Liver (tissue), 9 donors: Measurements from ENCODE around the gene RELL1. TPM values are rescaled to one million over a fixed set of nuclear protein-coding genes. Genes with fewer than 3 reads are reported as not detected.

Source experiments
- DNase-seq: peaks from one replicate; pipeline ENCODE4 v3.0.0-alpha.2; 2017; ENCODE audit warnings: low spot score
- H3K27ac ChIP-seq, 2 donors: one replicate each; pipeline ENCODE4 v1.7.0; 2013; ENCODE audit warnings: inconsistent platforms in 2 of 2, low read length in 2 of 2, control low read depth in 1 of 2, low read depth in 1 of 2, mild to moderate bottlenecking in 1 of 2
- H3K27me3 ChIP-seq, 4 donors: one replicate each; pipeline versions ENCODE4 v1.6.1 to v1.7.0; 2013; ENCODE audit warnings: low read length in 3 of 4, inconsistent platforms in 1 of 4, mild to moderate bottlenecking in 1 of 4, moderate library complexity in 1 of 4; ENCODE audit not compliant: control insufficient read depth in 4 of 4, insufficient read depth in 4 of 4
- H3K36me3 ChIP-seq, 4 donors: one replicate each; pipeline versions ENCODE4 v1.6.1 to v1.7.0; 2013; ENCODE audit warnings: low read length in 3 of 4, mild to moderate bottlenecking in 3 of 4, low read depth in 1 of 4, moderate library complexity in 1 of 4; ENCODE audit not compliant: control insufficient read depth in 4 of 4, insufficient read depth in 3 of 4
- H3K4me1 ChIP-seq, 4 donors: one replicate each; pipeline versions ENCODE4 v1.6.1 to v1.7.0; 2013; ENCODE audit warnings: low read length in 3 of 4, mild to moderate bottlenecking in 3 of 4, moderate library complexity in 1 of 4; ENCODE audit not compliant: control insufficient read depth in 4 of 4, insufficient read depth in 4 of 4
- H3K4me3 ChIP-seq, 3 donors: one replicate each; pipeline versions ENCODE4 v1.6.1 to v1.7.0; 2013; ENCODE audit warnings: low read length in 3 of 3, control low read depth in 1 of 3, low read depth in 1 of 3, mild to moderate bottlenecking in 1 of 3
- H3K9ac ChIP-seq, 2 donors: one replicate each; pipeline ENCODE4 v1.7.0; 2013; ENCODE audit warnings: low read length in 2 of 2, mild to moderate bottlenecking in 2 of 2, moderate library complexity in 2 of 2, control low read depth in 1 of 2, low read depth in 1 of 2
- H3K9me3 ChIP-seq, 4 donors: one replicate each; pipeline versions ENCODE4 v1.6.1 to v1.7.0; 2013; ENCODE audit warnings: low read length in 3 of 4; ENCODE audit not compliant: control insufficient read depth in 4 of 4
- ATF3 ChIP-seq: IDR thresholded peaks from 2 replicates; pipeline ENCODE4 v1.6.1; 2016; ENCODE audit warnings: antibody characterized with exemption
- FOXA2 ChIP-seq: IDR thresholded peaks from 2 replicates; pipeline ENCODE4 v1.6.1; 2016; ENCODE audit warnings: antibody characterized with exemption
- GABPA ChIP-seq, 2 donors: IDR thresholded peaks in 1 of 2; conservative IDR thresholded peaks in 1 of 2; 2 replicates each; pipeline ENCODE4 v1.6.1; 2016; ENCODE audit warnings: antibody characterized with exemption in 2 of 2, mild to moderate bottlenecking in 1 of 2, moderate library complexity in 1 of 2
- NR2F2 ChIP-seq: IDR thresholded peaks from 2 replicates; pipeline ENCODE4 v1.6.1; 2016; ENCODE audit warnings: antibody characterized with exemption
- RXRA ChIP-seq, 2 donors: IDR thresholded peaks; 2 replicates each; pipeline ENCODE4 v1.6.1; 2017 to 2018; ENCODE audit warnings: antibody characterized with exemption in 2 of 2, mild to moderate bottlenecking in 1 of 2
- SP1 ChIP-seq: IDR thresholded peaks from 2 replicates; pipeline ENCODE4 v1.6.1; 2018; ENCODE audit warnings: antibody characterized with exemption, mild to moderate bottlenecking
- YY1 ChIP-seq: IDR thresholded peaks from 2 replicates; pipeline ENCODE4 v1.6.1; 2016; ENCODE audit warnings: antibody characterized with exemption, mild to moderate bottlenecking
- WGBS: extraction: QIAGEN DNeasy Blood & Tissue Kit; methylation state at CpG from one replicate; pipeline ENCODE4 v1.1.7; 2013; 5-methylcytosine and 5-hydroxymethylcytosine counted together
- polyA plus RNA-seq, 2 donors: library from polyadenylated mRNA; stranded (reverse) in 1 of 2; unstranded in 1 of 2; fragments of 200-250 nt in 1 of 2; fragments of >200 nt in 1 of 2; fragmentation: Nextera tagmentation in 1 of 2; extraction: Ambion mirVana in 1 of 2; gene quantifications; one replicate each; pipeline versions ENCODE4 v1.2.1 to v1.2.3, GENCODE V29; 2013 to 2015
- total RNA-seq, 2 donors: library from RNA; depleted of rRNA; stranded (reverse); fragments of >200 nt; gene quantifications; one replicate each; pipeline ENCODE4 v1.2.3, GENCODE V29; 2014
- TF ChIP-seq, protein P1 (sequence below): IDR thresholded peaks from 2 replicates; pipeline ENCODE4 v1.6.1; 2016; ENCODE audit warnings: antibody characterized with exemption, mild to moderate bottlenecking
- TF ChIP-seq, protein P2 (sequence below): IDR thresholded peaks from 2 replicates; pipeline ENCODE4 v1.6.1; 2016; ENCODE audit warnings: antibody characterized with exemption
- TF ChIP-seq, protein P3 (sequence below): IDR thresholded peaks from 2 replicates; pipeline ENCODE4 v1.6.1; 2016; ENCODE audit warnings: antibody characterized with exemption
- donor health status: healthy.
- donor health status: healthy.
- donor health status: healthy.
- donor health status: healthy.
- donor health status: healthy.

The RELL1 gene
- total and polyA plus RNA-seq, 4 donors = 1.5 to 16.8 (median 7.3) TPM

DNA sequence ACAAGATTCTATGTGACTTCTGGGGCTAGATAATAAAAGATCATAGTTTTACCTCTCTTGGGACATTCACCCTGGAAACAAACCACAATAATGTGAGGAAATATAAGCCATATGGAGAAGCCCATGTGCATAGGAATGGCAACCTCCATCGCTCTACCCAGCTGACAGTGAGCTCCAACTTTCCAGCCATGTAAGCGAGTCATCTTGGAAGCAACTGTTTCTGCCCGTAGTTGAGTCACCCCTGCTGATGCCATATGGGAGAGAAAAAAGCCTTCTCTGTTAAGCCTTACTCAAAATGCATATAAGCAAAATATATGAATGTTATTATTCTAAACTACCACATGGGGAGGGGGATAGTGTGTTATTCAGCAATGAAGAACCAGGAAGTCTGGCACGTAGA is 31.4 kb upstream of the RELL1 start:
- no peaks in the 10 kb centered on the region for H3K36me3 ChIP-seq
- H3K4me1 ChIP-seq = no peaks in the 10 kb centered on the region
- DNase-seq = no peak
- no peaks in the 10 kb centered on the region for H3K27me3 ChIP-seq
- H3K27ac ChIP-seq = no peak overlapping the region
- no peak overlapping the region for H3K9ac ChIP-seq
- no peaks in the 10 kb centered on the region for H3K9me3 ChIP-seq
- H3K4me3 ChIP-seq = no peak overlapping the region
- no peak for TF ChIP-seq YY1
- TF ChIP-seq, protein P1, sequence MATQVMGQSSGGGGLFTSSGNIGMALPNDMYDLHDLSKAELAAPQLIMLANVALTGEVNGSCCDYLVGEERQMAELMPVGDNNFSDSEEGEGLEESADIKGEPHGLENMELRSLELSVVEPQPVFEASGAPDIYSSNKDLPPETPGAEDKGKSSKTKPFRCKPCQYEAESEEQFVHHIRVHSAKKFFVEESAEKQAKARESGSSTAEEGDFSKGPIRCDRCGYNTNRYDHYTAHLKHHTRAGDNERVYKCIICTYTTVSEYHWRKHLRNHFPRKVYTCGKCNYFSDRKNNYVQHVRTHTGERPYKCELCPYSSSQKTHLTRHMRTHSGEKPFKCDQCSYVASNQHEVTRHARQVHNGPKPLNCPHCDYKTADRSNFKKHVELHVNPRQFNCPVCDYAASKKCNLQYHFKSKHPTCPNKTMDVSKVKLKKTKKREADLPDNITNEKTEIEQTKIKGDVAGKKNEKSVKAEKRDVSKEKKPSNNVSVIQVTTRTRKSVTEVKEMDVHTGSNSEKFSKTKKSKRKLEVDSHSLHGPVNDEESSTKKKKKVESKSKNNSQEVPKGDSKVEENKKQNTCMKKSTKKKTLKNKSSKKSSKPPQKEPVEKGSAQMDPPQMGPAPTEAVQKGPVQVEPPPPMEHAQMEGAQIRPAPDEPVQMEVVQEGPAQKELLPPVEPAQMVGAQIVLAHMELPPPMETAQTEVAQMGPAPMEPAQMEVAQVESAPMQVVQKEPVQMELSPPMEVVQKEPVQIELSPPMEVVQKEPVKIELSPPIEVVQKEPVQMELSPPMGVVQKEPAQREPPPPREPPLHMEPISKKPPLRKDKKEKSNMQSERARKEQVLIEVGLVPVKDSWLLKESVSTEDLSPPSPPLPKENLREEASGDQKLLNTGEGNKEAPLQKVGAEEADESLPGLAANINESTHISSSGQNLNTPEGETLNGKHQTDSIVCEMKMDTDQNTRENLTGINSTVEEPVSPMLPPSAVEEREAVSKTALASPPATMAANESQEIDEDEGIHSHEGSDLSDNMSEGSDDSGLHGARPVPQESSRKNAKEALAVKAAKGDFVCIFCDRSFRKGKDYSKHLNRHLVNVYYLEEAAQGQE = no peak
- no peak for TF ChIP-seq GABPA (IDR thresholded peaks at IDR 0.05 in 1 of 2, conservative IDR thresholded peaks at IDR 0.05 in 1 of 2)
- WGBS = 92% methylated on average over 4 of the region's 4 CpGs

DNA sequence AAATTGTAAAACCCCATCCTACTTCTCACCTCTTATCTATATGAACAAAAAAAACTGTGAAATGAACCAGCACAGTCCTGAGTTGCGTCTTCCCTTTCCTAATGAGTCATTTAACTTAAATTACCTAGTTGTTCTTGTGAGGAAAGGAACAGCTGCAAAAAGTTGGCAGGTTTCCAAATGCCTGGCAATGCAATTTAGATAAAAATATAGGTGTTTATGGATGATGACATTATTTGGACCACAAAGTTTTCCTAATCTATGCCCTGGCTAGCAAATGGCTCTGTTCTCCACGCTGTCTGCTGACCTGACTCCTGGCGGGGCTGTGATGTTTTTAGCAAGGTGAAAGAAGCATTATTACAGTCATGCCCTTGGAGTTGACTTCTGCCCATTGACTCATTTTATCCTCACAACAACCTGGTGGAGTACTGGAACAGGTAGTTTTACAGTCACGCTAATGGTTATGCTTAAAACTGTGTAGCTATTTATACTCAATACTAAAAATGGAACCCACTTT is 29.8 kb upstream of the RELL1 start:
- Histone ChIP-seq H3K9me3 (no peaks in the 10 kb centered on the region), H3K4me3 (no peak overlapping the region), H3K27ac (no peak overlapping the region), H3K27me3 (no peaks in the 10 kb centered on the region), H3K4me1 (no peaks in the 10 kb centered on the region), H3K36me3 (no peaks in the 10 kb centered on the region), H3K9ac (no peak overlapping the region)
- TF ChIP-seq, protein P2, sequence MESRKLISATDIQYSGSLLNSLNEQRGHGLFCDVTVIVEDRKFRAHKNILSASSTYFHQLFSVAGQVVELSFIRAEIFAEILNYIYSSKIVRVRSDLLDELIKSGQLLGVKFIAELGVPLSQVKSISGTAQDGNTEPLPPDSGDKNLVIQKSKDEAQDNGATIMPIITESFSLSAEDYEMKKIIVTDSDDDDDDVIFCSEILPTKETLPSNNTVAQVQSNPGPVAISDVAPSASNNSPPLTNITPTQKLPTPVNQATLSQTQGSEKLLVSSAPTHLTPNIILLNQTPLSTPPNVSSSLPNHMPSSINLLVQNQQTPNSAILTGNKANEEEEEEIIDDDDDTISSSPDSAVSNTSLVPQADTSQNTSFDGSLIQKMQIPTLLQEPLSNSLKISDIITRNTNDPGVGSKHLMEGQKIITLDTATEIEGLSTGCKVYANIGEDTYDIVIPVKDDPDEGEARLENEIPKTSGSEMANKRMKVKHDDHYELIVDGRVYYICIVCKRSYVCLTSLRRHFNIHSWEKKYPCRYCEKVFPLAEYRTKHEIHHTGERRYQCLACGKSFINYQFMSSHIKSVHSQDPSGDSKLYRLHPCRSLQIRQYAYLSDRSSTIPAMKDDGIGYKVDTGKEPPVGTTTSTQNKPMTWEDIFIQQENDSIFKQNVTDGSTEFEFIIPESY = no peak
- TF ChIP-seq GABPA (IDR thresholded peaks at IDR 0.05 in 1 of 2, conservative IDR thresholded peaks at IDR 0.05 in 1 of 2) (no peak), RXRA (IDR thresholded peaks at IDR 0.05) (no peak), SP1 (no peak)
- TF ChIP-seq, protein P3, sequence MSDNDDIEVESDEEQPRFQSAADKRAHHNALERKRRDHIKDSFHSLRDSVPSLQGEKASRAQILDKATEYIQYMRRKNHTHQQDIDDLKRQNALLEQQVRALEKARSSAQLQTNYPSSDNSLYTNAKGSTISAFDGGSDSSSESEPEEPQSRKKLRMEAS = no peak
- 81% methylated on average over 4 of the region's 4 CpGs for WGBS
- no peak for DNase-seq

GRCh38 chr4:37710491-37710890 is 24.3 kb upstream of the RELL1 start:
- DNase-seq = no peak
- H3K27ac ChIP-seq = no peak overlapping the region
- H3K27me3 ChIP-seq = no peaks in the 10 kb centered on the region
- WGBS = 90% methylated on average over 1 of the region's 1 CpG
- no peaks in the 10 kb centered on the region for H3K4me1 ChIP-seq
- H3K9me3 ChIP-seq = no peaks in the 10 kb centered on the region
- H3K36me3 ChIP-seq = no peaks in the 10 kb centered on the region
- TF ChIP-seq ATF3 (no peak), YY1 (no peak), FOXA2 (no peak), NR2F2 (no peak)
- H3K4me3 ChIP-seq = no peak overlapping the region
- H3K9ac ChIP-seq = no peak overlapping the region
